ENCODE measurements around the gene CCDC90B.
"Not testable (repeated sequence)": the region's sequence is repeated elsewhere in the genome, so short reads cannot be mapped to it uniquely, and the experiment has no call there.

The CCDC90B gene

DNA sequence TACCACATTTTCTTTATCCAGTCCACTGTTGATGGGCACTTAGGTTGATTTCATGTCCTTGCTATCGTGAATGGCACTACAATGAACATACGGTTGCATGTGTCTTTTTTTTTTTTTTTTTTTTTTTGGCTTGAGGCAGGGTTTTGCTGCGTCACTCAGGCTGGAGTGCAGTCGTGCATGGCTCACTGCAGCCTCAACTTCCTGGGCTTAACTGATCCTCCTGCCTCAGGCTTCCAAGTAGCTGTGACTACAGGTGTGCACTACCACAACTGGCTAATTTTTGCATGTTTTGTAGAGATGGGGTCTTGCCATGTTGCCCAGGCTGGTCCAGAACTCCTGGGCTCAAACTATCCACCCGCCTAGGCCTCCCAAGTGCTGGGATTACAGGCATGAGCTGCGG is 1.5 kb upstream of the CCDC90B start:
- DNase-seq (ENCODE audit: low spot score) = no peak

DNA sequence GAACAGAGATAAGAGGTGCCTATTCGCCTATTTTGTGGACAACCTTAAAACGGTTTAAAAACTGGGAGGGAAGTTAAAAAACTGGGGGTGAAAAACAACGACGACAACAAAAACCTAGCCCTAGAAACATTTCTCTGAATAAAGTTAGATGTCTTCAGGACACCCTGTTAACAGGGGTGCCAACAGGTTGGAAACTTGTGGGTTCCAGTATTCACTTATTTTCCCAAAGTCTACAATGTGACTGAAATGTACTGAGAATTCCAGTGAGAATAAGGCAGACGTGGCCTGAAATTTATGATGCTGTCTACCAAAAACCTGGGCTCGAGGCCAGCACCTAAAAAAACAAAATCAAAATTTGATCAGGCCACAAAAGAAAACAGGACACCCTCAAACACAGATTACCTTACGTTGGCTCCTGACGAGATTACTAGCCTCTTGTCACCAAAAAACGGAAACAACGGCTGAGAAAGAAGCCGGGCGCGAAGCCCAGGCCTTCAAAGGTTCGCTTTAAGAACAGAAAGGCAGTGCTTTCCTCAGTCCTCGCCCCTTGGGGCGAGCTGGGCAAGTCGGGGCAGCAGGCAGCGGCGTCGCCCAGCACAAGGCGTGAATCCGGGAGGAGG is 906 bp downstream of the CCDC90B start:
- no peak for DNase-seq (ENCODE audit: low spot score)

DNA sequence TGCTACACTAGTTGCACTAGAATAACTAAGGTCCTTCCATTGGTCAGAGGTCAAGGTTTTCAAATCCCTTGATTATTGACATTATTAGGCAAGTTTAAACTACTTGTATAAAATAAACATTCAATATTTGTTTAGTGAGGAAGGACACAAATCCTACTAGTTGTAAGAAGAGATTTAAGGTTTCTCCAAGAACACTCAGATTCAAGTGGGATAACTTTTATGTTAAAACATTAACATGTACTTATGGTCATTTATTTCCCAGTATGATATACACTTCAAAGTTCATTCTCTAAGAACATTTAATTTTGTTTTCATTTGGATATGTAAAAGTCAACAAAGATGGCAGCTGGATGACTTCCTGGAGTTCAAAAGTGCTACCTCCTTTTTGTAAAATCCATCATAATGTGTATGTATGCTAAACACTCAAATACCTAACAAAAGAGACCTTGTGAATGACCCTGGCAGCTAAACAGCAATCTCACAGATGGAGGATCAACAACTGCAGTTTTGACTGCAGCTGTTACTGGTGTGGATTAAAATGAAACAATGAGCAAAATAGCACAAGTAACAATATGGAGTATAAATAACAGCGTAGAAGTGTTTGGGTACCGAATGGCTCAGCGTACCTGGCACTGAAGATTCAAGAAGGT is 1.5 kb downstream of the CCDC90B start:
- no peak for DNase-seq (ENCODE audit: low spot score)

DNA sequence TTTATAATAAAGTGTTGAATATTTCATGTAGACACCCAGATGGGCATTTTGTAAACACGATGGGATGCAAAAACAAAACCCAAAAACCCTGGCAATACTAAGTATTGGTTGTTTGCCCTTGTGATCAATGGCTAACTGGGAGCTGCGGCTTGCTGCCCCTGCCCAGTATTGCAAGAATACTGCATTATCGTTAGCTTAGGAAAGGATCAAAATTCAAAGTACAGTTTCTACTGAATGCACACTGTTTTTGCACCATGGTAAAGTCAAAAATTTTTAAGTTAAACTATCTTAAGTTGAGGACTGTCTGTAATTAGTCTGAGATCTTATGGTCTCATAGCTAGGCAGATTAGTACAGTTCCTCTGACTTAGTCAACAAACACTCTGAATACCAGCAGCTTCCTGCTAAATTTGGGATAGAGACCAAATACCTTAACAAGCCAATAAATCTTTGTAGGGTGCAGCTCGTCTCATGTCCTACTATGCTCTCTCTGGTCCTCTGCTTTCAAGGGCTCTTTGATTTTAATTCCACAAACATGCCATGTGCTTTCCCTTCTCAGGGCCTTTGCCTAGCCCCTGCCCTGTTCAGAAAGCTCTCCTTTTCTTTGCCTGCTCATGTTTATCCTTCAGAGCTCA is 4.0 kb downstream of the CCDC90B start:
- DNase-seq (ENCODE audit: low spot score) = no peak

- DNase-seq (ENCODE audit: low spot score) = no peak
Observed at GRCh38 chr11:83280256-83280655, 5.9 kb downstream of the CCDC90B start.

DNA sequence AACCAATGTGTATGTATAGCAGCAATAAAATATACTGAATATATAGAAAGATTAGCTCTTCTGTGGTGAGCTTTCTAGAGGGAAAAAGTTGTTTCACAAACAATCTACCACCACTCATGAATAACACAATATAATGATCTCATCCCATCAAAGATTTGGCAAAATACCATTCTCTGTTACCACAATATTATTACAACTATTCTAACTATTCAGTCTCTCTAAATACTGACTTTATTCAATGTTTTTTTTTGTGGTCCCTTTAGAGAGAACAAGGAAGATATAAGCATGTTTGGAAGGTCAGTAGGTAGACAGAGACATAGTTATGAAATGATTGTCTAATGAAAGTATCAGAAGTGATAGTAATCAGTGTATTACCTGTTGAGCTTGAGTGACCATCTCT is 7.8 kb downstream of the CCDC90B start:
- no peak for DNase-seq (ENCODE audit: low spot score)

GRCh38 chr11:83275888-83276641 is 10.1 kb downstream of the CCDC90B start:
- DNase-seq (ENCODE audit: low spot score) = no peak

DNA sequence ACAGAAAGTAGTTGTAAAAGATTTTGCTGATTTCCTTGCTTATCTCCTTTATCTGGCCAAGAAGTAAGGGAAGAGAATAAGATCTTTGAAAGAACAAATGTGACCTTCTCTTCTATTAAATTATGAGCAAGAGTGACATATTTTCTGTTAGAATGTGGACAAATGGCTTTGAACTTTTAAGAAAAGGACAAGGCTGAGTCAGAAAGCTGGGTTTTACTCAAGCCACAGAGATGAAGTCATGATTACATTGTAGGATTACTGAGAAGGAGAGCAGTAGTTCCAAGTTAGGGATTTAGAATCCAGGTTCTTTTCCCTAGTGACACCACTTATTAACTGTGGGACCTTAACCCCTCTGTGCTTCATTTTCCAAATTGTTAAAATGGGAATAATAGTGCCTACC is 13.5 kb downstream of the CCDC90B start:
- DNase-seq (ENCODE audit: low spot score) = no peak

DNA sequence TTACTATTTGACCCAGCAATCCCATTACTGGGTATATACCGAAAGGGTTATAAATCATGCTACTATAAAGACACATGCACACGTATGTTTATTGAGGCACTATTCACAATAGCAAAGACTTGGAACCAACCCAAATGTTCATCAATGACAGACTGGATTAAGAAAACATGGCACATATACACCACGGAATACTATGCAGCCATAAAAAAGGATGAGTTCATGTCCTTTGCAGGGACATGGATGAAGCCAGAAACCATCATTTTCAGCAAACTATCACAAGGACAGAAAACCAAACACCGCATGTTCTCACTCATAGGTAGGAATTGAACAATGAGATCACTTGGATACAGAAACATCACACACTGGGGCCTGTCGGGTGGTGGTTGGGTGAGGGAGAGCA is 14.4 kb downstream of the CCDC90B start:
- not testable (repeated sequence) for DNase-seq (ENCODE audit: low spot score)

DNA sequence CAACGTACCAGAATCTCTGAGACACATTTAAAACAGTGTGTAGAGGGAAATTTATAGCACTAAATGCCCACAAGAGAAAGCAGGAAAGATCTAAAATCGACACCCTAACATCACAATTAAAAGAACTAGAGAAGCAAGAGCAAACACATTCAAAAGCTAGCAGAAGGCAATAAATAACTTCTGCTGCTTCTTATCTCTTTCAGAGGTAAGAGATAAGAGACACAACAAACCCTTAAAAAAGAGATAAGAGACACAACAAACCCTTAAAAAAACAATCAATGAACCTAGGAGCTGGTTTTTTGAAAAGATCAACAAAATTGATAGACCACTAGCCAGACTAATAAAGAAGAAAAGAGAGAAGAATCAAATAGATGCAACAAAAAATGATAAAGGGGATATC is 17.1 kb downstream of the CCDC90B start:
- DNase-seq (ENCODE audit: low spot score) = not testable (repeated sequence)

GRCh38 chr11:83265331-83265730 is 20.8 kb downstream of the CCDC90B start:
- DNase-seq (ENCODE audit: low spot score) = no peak

- no peak for DNase-seq (ENCODE audit: low spot score)
Observed at GRCh38 chr11:83259559-83259958, 26.6 kb downstream of the CCDC90B start.

DNA sequence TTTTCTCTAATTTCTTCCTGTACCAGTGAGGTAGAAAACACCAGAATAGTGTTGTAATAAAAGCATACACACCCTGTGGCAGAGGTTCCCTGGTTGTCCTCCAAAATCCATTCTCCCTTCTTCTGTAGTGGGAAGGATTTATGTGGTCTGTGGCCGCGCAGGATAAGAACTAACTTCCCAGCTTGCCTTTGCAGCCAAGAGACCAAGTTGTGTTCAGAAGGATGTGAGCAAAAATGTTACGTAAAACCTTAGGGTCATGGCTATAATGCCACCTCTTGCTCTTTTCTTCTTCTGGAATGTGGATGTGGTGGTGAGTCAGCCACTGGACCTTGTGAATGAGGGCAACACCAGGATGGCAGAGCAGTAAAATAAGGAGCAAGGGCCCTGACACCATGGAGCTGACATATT is 28.4 kb downstream of the CCDC90B start:
- DNase-seq (ENCODE audit: low spot score) = no peak

GRCh38 chr11:83256602-83257340 is 29.4 kb downstream of the CCDC90B start:
- DNase-seq (ENCODE audit: low spot score) = no peak

DNA sequence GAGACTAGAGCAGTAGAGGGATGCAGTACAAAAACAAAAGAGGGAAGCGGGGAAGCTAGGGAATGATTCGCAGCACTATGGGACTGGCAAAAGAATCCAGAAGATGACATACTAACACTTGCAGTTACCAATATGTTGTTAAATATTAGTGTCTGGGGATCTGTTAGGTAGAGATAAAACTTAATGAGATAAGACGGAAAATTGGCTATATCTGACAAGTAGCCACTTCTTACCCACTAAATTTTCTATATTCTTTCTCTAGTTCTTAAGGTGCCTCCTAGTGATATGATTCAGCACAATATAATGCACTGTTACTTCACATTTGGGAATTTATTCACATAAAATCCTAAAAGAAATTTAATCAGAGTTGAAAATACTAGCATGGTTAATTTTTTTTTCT is 30.8 kb downstream of the CCDC90B start:
- no peak for DNase-seq (ENCODE audit: low spot score)

- no peak for DNase-seq (ENCODE audit: low spot score)
Observed at GRCh38 chr11:83252941-83253340, 33.2 kb downstream of the CCDC90B start.

- DNase-seq (ENCODE audit: low spot score) = no peak
Observed at GRCh38 chr11:83252266-83252665, 33.9 kb downstream of the CCDC90B start.

- peak; percentile 49 for DNase-seq (ENCODE audit: low spot score)
Observed at GRCh38 chr11:83249972-83250593, 36.1 kb downstream of the CCDC90B start.

GRCh38 chr11:83249445-83249844 is 36.7 kb downstream of the CCDC90B start:
- no peak for DNase-seq (ENCODE audit: low spot score)

DNA sequence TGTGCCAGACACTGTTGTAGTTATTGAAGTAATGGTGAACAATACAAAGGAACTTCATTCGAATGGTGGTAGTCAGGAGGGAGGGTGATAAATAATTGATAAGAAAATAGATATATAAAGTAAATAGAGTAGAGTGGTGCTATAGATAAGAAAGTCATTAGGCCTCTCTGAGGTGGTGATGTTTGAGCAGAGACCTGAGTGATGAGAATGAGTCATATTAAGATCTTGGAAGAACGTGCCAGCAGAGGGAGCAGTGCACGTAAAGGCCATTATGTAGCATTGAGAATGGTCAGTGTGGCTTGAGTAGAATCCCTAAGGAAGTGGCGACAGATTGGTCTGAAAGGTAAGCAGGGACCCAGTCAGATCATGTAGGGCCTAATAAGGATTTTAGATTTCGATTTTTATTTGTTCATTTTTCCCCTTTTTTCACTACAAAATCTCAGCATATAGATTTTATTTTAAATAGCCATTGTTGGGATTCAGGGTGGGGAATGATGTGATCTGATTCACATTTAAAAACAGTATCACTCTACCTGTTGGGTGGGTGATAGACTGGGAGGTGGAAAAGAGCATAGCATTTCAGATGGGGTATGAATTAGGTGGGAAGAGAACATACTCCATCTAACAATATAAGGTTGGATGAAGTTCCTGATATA is 44.7 kb downstream of the CCDC90B start:
- DNase-seq (ENCODE audit: low spot score) = peak; percentile 23

DNA sequence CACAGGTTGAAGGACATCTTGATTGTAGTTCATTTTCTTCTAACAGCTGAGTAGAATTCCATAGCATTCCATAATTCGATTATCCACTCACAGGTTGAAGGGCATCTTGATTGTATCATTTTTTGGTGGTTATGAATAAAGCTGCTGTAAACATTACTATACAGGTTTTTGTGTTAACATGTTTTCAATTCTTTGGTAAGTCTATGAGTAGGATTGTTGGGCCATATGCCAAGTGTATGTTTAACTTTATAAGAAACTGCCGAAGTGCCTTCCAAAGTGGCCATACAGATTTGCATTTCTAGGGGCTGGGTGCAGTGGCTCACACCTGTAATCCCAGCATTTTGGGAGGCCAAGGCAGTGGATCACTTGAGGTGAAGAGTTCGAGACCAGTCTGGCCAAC is 48.1 kb downstream of the CCDC90B start:
- DNase-seq (ENCODE audit: low spot score) = no peak
